Stimulated activated CD4-positive, alpha-beta T cell treated with anti-CD3 and anti-CD28 coated beads, Interleukin-1b, Interleukin-23, amount 100 ng/mL, for 48 hours (primary cell): ENCODE measurements around the gene EPB41L4B.
"Not testable (repeated sequence)": the region's sequence is repeated elsewhere in the genome, so short reads cannot be mapped to it uniquely, and the experiment has no call there.

Experiments
- DNase-seq: peaks from one replicate; pipeline ENCODE4 v3.0.0-alpha.2; 2020

Gene EPB41L4B

DNA sequence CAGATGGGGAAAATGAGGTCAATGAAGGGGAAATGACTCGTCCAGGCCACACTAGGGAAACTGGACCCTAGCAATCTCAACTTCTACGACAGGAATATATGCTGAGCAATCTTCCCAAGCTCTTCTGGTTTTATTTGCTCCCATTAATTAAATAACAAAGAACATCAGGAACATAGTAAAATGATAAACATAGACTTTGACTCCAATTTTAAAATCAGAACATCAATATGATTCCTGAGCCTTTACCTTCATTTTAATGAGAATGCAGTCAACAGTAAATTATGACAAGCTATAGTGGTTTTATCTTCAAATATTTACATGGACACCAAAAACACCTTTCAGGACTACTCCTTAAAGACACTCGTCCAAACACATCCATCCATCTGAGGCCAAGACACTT, 79.7 kb downstream of the EPB41L4B start:
- DNase-seq, result no peak

DNA sequence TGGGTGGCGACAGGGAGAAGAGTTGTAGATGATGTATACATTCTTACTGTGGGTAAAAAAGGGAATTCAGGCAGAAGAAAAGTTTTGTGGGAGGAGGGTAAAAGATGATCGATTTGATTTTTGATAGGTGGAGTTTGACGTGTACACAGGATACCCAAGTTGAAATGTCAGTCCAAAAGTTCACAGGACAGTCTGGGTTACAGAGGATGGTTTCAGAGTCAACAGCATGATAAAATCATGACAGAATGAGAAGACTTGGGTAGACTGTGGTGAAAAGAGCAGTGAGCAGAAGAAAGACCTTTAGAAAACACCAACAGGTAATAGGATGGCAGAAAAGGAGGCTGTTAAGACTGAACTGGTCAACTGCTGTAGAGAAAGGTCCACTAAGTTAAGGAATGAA, 81.6 kb downstream of the EPB41L4B start:
- DNase-seq, result no peak

DNA sequence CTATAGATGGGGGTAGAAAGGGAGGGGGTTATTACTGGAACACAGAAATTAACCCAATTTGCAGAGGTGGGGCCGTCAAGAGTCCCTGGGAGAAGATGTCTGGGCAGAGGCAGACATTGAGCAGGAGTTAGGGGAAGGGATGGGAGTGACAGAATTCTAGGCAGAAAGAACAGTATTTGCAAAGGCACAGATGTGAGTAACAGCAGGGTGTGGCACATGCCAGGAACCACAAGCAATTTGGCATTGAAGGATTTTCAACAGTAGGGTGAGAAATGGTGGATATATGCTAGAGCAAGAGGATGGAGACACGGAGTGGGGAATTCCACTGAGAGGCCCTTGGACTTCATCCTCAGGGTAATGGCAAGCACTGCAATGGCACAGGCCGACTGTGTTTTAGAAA, 82.2 kb downstream of the EPB41L4B start:
- DNase-seq, result no peak

DNA sequence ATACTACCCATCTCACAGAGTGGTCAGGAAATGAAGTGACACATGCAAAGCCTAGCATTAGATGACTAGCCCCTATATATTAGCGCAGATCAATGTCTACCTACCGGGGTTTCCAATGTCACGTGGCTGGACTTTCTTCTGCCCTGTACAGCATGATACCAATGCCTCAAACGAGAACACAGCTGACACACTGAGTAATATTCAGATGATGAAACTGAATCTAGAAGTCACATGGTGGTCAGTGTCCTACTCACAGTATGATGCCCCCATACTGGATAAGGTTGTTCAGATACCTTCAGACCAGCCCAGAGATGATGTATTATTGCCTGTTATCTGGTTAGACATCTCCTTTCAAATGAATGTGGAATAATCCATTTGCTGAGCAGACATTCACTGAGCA, 82.7 kb downstream of the EPB41L4B start:
- DNase-seq, result no peak

DNA sequence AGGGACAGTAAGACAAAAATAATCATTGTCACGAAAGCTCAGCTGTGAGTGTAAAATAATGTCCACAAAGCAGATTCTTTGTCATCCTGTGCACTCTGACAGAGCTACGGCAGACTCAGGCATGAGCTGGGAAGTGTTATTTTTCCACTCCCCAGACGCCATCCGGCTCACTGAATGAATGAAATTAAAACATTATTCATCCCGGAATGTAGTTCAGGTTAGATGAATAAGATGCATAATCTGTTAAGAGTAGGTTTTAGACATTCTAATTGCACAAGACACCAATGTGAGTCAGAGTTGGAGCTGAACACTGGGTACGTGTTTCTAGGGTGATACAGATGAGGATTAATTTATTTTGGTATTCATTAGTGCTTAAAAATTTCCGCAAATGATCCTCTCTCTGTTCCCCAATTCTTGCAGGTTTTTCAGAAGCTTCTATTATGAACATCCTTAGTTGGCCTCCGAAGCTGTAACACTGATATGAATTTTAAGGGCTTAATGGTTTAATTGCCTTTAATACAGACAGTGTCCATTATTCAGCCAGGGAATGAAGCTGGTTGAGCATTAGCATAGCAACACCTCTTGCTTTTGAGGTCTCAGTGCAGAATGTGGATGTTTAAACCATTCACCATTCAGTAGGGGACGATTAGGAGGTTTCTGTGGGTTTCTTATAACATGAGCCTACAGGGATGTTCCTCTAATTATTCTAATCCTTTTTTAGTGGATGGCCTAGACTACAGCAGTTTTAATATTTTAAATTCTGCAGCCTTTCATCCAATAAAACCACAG, 88.2 kb downstream of the EPB41L4B start:
- no peak for DNase-seq

DNA sequence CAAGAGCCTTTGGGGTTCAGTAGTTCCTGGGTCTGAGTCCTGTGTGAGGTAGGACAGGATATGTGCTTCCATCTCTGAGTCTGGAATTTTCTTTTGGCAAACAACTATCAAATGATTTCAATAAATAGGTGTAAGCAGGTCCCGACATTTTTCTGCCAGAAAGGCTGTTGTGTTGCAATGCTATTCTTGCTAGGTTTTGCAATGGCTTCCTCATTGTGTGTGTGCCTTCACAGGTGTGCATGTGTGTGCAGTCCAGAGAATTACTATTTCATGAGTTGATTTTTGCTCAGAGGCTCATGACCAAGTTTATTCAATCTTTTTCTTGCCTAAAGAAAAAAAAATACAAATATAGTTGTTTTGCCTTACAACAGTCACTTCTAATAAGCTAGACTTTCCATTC, 89.3 kb downstream of the EPB41L4B start:
- DNase-seq, result no peak

DNA sequence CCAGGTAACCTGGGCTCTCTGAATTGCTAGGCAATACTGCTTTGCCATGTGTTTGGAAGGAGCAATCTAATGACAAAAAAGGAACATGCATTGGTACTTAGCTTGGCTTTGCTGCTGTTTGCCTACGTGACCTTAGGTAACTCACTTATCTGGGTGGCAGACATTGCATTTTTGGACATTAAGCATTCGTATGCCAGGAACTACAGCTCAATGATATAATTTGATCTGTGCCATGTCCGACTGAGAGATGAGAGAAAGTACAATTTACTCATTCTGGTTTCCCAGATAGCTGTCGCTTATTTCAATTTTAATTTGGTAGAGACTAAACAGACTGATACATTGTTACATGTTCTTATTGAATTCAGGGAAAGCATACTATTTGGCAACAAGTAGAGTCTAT, 90.6 kb downstream of the EPB41L4B start:
- DNase-seq, result no peak

DNA sequence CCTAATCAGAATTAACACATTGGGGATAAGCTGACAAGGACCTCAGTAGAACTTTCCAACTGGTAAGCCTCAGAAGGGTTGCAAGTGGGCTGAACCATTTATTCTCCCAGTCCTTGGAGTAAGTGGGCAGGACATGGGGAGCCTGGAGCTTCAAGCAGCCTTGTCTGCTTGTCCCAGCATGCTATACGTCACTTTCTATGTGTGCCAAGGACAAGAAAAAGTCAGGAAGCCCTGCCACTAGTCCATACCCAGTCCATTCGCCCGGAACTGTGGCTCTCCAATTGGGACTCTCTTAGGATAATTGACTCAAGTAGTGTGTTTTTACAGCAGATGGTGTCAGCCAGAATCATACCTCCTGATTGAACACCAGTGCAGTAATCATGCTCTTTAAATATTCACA, 91.2 kb downstream of the EPB41L4B start:
- DNase-seq, result no peak

DNA sequence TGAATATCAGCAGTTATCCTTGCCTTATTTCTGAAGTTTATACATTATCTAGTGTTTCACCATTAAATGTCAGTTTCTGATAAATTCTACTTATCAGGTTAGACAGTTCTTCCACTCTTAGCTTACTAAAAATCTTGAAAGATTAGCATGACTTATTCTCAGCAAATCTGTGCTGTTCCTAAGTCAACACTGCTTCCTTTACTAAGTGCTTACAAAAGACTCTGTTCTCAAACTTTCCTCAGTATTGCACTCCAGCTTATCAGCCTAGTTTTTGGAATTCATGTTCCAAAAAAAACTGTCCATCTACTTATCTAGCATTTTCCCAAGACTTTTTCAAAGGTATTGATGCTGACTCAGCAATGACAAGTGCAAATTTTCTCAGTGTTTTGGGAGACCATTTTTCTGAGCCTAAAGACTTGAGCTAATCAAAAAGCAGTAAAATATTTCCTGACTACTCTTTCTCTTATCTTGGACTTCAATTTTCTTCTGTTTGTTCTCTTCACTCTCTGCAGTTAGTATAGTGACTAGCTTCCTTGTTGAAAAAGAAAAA, 92.7 kb downstream of the EPB41L4B start:
- DNase-seq, result no peak

DNA sequence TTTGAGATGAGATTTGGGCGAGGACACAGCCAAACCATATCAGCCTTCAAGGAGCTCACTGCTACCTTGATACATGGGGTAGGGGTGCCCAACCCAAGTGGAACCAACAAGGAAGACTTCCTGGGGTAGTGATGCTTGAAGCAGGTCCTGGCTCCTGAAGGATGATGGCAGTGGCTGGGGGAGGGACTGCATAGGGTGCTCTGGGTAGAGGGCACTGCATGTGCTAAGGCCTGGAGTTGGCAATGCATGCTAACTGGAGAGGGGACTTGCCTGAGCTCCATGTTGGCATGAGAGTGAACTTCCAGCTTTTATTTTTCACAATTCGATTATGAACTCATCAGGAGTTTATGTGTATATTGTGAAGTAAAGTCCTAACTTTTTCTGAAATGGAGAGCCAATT, 95.2 kb downstream of the EPB41L4B start:
- DNase-seq, result no peak

DNA sequence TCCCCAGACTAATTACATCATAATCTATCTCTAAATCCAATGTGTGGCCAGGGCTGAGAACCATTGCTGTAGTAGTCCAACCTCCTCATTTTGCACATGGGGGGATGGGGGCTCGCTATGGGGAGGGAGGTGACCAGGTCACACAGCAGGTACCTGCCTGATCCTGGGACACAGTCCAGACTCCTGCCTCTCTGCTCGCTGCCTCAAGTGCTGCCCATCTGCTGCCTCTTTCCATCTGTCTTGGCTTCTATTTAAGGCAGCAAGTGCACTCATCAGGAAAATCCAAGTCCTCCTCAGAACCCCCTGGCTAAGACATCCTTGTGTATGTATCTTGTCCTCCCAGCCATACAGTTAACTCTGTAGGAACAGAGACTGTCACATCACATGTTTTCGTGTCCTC, 96.1 kb downstream of the EPB41L4B start:
- DNase-seq, result no peak

DNA sequence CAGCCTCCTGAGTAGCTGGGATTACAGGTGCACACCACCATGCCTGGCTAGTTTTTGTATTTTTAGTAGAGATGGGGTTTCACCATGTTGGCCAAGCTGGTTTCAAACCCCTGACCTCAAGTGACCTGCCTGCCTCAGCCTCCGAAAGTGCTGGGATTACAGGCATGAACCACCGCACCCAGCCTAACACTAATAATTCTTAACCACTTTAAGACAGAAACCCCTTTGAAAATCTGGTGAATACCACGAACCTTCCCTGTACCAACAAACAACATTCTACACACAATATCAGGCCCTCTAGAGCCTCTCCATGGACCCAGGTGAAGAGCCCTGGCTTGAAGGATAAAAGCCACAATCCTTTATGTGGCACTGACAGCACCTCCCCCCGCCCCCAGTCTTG, 102.6 kb downstream of the EPB41L4B start:
- DNase-seq, result not testable (repeated sequence)

DNA sequence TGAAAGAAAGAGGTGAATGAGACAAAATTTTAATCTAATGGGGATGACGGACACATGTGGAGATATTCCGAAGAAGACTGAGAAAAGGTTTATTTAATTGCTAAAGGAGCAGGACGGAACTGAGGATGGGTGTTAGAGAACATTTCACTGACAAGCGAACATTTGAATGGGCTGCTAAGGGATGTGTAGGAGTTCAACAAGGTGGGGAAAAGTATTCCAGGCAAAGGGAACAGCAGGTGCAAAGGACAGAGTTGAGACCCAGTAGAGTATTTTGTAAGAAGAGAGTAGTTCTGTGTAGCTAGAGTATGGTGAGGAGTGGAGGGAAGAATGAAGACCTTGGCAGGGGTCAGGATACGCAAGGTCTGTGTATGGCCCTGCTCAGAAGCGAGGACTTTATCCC, 106.4 kb downstream of the EPB41L4B start:
- no peak for DNase-seq

DNA sequence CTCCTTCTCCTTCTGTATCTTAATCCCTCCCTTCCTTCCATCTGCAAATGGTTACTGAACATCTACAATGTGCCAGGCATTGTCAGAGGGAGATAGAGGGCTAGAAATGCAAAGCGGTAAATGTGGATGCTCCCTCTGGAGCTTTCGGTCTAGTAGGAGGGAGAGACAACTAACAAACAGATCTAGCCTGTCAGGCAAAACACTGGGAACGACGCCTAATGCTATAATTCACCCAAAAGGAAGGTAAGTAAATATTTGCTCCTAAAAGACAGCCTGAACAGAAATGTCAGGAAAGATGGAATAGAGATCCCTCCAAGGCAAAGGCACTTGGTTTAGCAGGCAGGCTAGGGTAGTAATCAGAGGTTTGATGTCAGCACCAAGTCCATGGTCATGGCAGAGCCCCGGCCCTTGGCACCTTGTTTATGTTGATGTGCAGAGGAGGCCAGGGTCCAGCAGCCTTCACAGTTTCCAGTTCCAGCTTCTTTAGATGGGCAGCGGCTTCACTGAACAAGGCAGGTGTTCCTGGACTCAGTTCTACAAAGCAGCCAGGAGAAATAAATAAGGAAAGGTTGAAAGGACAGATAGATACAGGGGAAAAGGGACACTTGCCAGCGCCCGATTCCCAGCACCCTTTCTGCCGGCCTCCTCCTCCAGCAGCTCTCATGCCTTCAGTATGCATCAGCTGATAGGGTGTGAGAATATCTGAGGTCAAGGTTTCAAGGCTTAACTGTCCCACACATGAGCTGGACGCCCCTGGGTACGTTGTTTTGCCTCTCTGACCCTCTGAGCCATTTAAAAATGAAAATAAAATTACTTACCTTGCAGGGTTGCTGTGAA, 107.4 kb downstream of the EPB41L4B start:
- DNase-seq, result no peak

DNA sequence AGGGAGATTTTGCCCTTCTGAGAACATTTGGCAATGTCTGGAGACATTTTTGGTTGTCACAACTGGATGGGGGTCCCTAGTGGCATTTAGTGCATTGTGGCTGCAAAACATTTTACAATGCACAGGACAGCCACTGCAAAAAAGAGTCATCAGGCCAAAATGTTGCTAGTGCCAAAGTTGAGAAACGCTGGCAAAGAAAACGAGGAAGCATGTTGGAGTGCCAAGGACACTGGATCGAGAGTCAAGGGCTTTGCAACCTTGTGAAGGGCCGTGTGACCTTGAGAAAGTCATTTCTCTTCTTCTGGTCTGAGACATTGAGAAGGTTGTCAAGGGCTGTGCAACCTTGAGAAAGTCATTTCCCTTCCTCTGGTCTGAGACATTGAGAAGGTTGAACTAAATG, 108.1 kb downstream of the EPB41L4B start:
- no peak for DNase-seq

DNA sequence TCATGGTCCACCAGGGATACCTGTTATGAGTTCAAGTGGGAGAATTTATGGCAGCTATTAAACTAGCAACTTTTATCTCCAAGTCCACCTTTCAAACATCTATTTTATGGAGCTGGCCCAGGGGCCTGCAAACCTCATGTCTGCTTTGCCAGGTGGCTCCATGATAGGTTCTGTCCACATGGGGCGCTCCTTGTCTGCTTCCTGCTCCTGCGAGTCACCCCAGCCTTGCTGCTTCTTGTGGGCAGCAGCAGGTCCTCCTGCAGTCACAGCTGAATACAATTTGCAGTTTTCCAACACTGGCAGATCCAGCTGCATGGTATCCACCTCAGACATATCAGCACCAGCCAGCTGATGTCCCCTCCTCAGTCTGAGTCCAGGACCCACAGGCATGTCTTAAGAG, 114.2 kb downstream of the EPB41L4B start:
- DNase-seq, result peak; percentile 17

DNA sequence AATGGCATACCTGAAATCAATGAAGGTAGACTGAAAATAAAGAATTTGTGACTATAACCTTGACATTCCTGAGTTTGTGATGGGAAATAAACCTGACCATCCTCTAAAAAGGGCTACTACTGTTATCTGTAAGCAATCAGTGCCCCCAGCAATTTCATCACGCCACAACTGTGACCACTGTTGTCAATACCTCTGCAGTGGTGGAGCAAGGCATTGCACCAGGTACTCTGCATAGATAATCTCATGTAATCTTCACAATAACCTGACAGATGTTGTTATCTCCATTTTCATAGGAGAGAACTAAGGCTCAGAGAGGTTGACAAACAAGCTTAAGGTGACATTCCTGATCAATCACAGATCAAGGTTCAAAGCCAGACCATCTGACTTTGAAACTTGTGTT, 115.3 kb downstream of the EPB41L4B start:
- no peak for DNase-seq

DNA sequence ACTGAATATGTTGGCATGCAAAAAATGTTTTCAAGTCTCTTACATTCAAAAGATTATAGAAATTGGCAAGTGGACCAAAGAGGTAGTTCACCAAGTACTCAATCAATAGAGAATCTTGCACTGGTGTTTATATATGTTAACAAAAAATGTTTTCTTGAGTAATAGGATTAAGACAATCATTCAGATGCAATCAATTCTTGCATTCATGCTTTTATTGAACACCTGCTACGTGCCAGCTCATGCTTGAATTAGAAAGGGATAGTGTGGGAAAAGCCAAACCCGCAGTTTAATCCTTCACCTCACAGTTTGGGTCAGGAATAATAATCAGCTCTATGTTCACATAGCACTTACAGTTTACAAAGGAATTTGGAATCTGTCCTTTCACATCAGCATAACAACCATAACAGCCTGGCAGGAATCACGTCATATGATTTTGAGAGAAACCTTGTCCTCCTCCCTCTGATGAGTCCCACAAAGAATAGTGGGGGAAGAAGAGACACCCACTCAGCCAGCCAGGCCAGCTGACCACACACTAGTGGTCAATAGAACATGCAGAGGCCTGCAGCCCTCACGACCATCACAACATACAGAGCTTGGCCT, 117.0 kb downstream of the EPB41L4B start:
- DNase-seq, result no peak

DNA sequence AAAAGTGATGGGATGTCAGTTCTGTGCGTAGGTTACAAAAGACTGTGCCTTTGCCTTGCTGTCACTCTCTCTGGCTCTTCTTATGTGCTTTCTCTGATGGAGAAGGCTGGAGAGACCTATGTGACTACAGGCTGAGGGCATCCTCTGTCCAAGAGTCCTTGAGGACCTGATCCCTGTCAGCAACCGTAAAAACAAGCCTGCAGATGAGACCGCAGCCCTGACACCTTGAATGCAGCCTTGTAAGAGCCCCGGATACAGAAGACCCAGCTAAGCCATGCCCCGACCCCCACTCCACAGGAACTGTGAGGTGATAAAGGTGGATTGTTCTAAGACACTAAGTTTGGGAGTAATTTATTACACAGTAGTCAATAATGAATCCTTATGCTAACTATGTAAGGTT, 121.2 kb downstream of the EPB41L4B start:
- DNase-seq, result no peak

DNA sequence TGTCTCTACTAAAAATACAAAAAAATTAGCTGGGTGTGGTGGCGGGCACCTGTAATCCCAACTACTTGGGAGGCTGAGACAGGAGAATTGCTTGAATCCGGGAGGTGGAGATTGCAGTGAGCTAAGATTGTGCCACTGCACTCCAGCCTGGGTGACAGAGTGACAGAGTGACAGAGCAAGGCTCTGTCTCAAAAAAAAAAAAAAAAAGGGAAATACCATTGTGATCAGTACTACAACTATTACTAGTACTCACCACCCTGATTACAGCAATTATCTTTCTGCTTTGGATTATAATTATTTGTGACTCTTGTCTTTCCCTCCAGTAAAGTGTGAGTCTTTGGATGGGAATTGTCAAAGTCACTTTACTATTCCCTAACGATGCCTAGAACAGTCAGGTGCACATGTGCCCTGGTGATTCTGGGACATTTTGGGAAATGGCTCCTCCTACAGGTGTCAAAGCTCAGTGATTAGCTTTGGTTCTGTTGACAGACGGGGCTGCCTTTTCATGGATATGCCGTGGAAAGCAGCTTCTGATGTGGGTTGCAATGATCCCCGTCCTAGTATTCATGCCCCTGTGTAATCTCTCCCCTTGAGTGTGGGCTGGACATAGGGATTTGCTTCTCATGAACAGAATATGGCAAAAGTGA, 122.0 kb downstream of the EPB41L4B start:
- DNase-seq, result no peak

DNA sequence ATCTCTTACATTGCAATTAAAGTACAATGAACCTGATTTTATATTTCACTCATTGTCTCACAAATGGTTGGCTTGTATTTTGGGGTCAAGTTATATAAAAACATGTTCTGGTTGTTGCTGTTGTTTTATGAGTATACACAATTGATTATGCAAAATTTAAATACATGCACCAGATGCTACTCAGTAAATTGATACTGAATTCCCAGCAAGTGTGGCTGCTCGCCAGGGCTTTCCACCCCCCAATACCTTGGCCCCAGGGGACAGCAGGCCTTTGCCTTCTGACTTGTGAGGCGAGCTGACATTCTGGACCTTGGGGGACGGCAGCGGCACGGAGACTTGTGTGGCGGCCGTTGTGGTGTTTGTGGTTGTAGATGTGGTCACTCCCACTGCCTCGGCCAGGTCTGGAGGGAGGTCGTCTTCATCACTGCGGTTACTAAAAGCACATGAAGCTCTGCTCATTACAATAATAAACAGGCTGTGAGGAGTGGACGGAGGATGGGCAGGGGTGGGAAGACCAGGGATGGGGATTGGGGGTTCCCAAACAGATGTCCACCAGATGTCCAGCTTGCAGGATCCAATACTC, 126.8 kb downstream of the EPB41L4B start:
- DNase-seq, result no peak

DNA sequence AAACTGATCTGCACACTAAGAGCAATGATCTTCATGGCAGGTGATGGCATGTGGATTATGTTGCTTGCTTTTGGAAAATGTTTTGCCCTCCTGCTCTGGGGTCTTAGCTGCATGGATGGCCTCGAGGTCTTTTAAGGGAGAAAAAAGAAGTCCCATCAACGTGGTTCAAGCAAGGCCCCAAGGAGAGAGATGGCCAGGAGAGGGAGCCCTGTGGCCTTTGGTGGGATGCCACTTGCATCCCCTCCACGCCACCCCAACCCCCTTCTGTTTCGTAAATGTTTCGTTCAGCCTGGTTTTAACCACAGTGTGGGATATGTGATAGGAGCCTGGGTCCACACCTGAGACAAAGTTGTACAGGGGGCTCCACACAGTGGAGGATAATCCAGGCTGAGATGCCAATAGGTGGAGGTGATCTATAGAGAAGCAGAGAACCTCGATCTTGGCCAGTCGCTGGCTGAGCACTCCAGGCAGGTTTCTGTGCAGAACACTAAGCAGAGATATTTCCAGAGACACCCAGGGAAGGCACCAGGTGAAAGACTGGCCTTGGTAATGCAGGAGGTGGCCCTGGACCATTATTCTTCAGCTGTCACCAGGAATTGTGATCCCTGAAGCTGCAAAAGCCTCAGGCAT, 128.0 kb downstream of the EPB41L4B start:
- DNase-seq, result no peak
